ENCODE data around the gene AHCYL1. TPM values are rescaled to one million over a fixed set of nuclear protein-coding genes. Genes with fewer than 3 reads are reported as not detected.

AHCYL1 gene
- total and polyA plus RNA-seq, 2 of the 8 experiments (the other 6 are each of a cell fraction or from before 2014, with no cell fraction given): 64.5 to 95.9 TPM

DNA sequence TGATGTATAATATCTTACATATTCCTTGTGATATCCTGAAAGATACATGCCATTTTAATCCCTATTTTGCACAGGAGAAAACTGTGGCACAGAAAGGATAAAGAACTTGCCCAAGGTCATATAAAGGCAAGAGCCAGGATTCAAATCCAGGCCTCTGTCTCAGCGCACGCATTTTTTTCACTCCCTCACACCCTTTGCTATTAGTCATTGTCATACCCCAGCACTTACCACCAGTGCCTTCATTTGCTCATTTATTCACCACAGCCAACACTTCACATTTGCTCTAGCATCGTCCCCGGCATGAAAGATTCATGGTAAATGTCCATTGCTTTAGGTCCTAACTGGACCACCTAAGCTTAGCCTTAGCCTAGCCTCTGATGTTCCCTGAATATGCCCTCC is 71.7 kb downstream of the AHCYL1 start:
- DNase-seq (ENCODE audit: low read depth in 1 of 2, low spot score in 2 of 2) (no peak), FAIRE-seq (no peak)
- no peak overlapping the region for H2AK5ac ChIP-seq (ENCODE audit: low read depth, low read length)
- no peak overlapping the region for H2BK120ac ChIP-seq (replicated peaks; ENCODE audit: low read depth, low read length)
- no peak overlapping the region for H3K4me3 ChIP-seq (ENCODE audit: extremely low read depth in 1 of 4, insufficient read depth in 2 of 4, low read depth in 3 of 4, low read length in 4 of 4)
- no peak overlapping the region for H2BK5ac ChIP-seq (ENCODE audit: low read depth, low read length)
- no peak overlapping the region for H3K18ac ChIP-seq (ENCODE audit: extremely low read depth, low read length)
- H4K5ac ChIP-seq (ENCODE audit: insufficient read length, low read depth, low read length): no peak overlapping the region
- H3K4me1 ChIP-seq (replicated peaks in 1 of 4; ENCODE audit: control insufficient read depth in 3 of 4, insufficient read depth in 4 of 4, low read length in 3 of 4): no peaks in the 10 kb centered on the region
- H3K79me1 ChIP-seq (ENCODE audit: low read depth, low read length): no peaks in the 10 kb centered on the region; the same call in 1 of the 2 replicates
- no peak overlapping the region for H3K23ac ChIP-seq (ENCODE audit: insufficient read length)
- no peak overlapping the region for H3K4me2 ChIP-seq (ENCODE audit: insufficient read depth in 1 of 2, low read depth in 2 of 2, low read length in 2 of 2)
- CTCF ChIA-PET (ENCODE audit: partially characterized antibody): interaction anchor here (0.6 to 40.7 kb wide), 6 partner anchors 15 to 440 kb away, joined by 3 to 1450 read pairs (median 8); partner anchors contain the start of genes ALX3, STRIP1 and UBL4B
- H2BK20ac ChIP-seq (ENCODE audit: low read length): no peak overlapping the region
- no peak overlapping the region for H2BK15ac ChIP-seq (ENCODE audit: low read length)
- no peak overlapping the region for H2AFZ ChIP-seq (ENCODE audit: low read length)
- no peak overlapping the region for H3K56ac ChIP-seq (replicated peaks; ENCODE audit: insufficient read length, low read depth, low read length)
- no peak overlapping the region for H2BK12ac ChIP-seq (ENCODE audit: low read depth, low read length)
- POLR2A ChIA-PET (ENCODE audit: partially characterized antibody): interaction anchor here (1.0 to 1.7 kb wide), 2 partner anchors 10 to 74 kb away, joined by 3 to 6 read pairs; no protein-coding TSS in a partner anchor
- H3K9ac ChIP-seq (replicated peaks in 1 of 4; ENCODE audit: extremely low read depth in 1 of 4, low read depth in 3 of 4, low read length in 3 of 4): no peak overlapping the region
- H3K27ac ChIP-seq (ENCODE audit: low read depth, low read length): no peak overlapping the region
- no peaks in the 10 kb centered on the region for H3K23me2 ChIP-seq (ENCODE audit: low read depth, low read length)
- H3K4ac ChIP-seq (replicated peaks; ENCODE audit: insufficient read length, low read depth, low read length): no peak overlapping the region
- peaks cover 28 to 53% (median 45%) of the 10 kb centered on the region in 4 experiments for H3K36me3 ChIP-seq (ENCODE audit: control insufficient read depth in 2 of 4, insufficient read depth in 4 of 4, low read length in 3 of 4)
- H4K8ac ChIP-seq (ENCODE audit: extremely low read depth, insufficient read depth, low read length): no peak overlapping the region
- no peak overlapping the region for H4K91ac ChIP-seq (replicated peaks; ENCODE audit: insufficient read length, low read length)
- peaks cover 6 to 26% of the 10 kb centered on the region in 2 experiments for H4K20me1 ChIP-seq (replicated peaks in 1 of 2; ENCODE audit: control insufficient read depth in 1 of 2, insufficient read depth in 2 of 2, low read length in 2 of 2)
- no peak overlapping the region for H3K14ac ChIP-seq (ENCODE audit: insufficient read length)
- no peaks in the 10 kb centered on the region for H3K9me3 ChIP-seq (ENCODE audit: insufficient read depth in 2 of 2, low read depth in 1 of 2, low read length in 1 of 2)
- WGBS, 2 experiments (ENCODE audit: extremely low coverage in 1 of 2, insufficient coverage in 1 of 2, insufficient read length in 1 of 2, insufficient replicate concordance in 2 of 2, low coverage in 1 of 2, low lambda C conversion rate in 2 of 2, missing lambda C conversion rate in 1 of 2): 93% methylated on average over 4 of the region's 4 CpGs; no CpG with 5 or more reads in 1 of the 2 experiments
- no peaks in the 10 kb centered on the region for H3K79me2 ChIP-seq (ENCODE audit: control insufficient read depth in 1 of 2, insufficient read depth in 2 of 2, low read length in 2 of 2)
- no peaks in the 10 kb centered on the region for H3K27me3 ChIP-seq (replicated peaks in 1 of 4; ENCODE audit: control insufficient read depth in 3 of 4, extremely low read depth in 1 of 4, insufficient read depth in 3 of 4, low read length in 3 of 4)
- no peak for TF ChIP-seq SP2 (IDR thresholded peaks at IDR 0.05; ENCODE audit: low read length)
- TF ChIP-seq TAF1 (IDR thresholded peaks at IDR 0.05; ENCODE audit: low read depth, low read length): no peak
- no peak for TF ChIP-seq NANOG (IDR thresholded peaks at IDR 0.05; ENCODE audit: insufficient read depth, low read depth, low read length, poor library complexity, severe bottlenecking)
- TF ChIP-seq RNF2 (IDR thresholded peaks at IDR 0.05; ENCODE audit: borderline replicate concordance, low read depth, low read length, missing control alignments, poor library complexity, severe bottlenecking): no peak
- TF ChIP-seq GABPA (IDR thresholded peaks at IDR 0.05; ENCODE audit: borderline replicate concordance, insufficient read depth, low read length): no peak

All from H1 (cell line).